ENCODE data around the gene GABRD.

GABRD gene

GRCh38 chr1:2055911-2056575, 36.9 kb downstream of the GABRD start:
- no peak for DNase-seq

GRCh38 chr1:2056955-2057590, 37.9 kb downstream of the GABRD start:
- no peak for DNase-seq

GRCh38 chr1:2059290-2059953, 40.3 kb downstream of the GABRD start:
- no peak for DNase-seq

- DNase-seq = no peak
Measured at GRCh38 chr1:2060072-2060471, 40.9 kb downstream of the GABRD start.

GRCh38 chr1:2060535-2060934, 41.4 kb downstream of the GABRD start:
- DNase-seq = no peak

GRCh38 chr1:2061065-2061778, 42.1 kb downstream of the GABRD start:
- DNase-seq = no peak

GRCh38 chr1:2065699-2066098, 46.6 kb downstream of the GABRD start:
- DNase-seq = no peak

- DNase-seq = no peak
Measured at GRCh38 chr1:2067393-2067792, 48.2 kb downstream of the GABRD start.

- DNase-seq = no peak
Measured at GRCh38 chr1:2067981-2068380, 48.8 kb downstream of the GABRD start.

- DNase-seq = no peak
Measured at GRCh38 chr1:2068951-2069350, 49.8 kb downstream of the GABRD start.

GRCh38 chr1:2070016-2070415, 50.9 kb downstream of the GABRD start:
- DNase-seq = no peak

- no peak for DNase-seq
Measured at GRCh38 chr1:2070800-2071530, 51.8 kb downstream of the GABRD start.

GRCh38 chr1:2072109-2072806, 53.1 kb downstream of the GABRD start:
- no peak for DNase-seq

- DNase-seq = no peak
Measured at GRCh38 chr1:2072891-2073290, 53.7 kb downstream of the GABRD start.

- DNase-seq = no peak
Measured at GRCh38 chr1:2073382-2074230, 54.5 kb downstream of the GABRD start.

GRCh38 chr1:2074396-2074795, 55.3 kb downstream of the GABRD start:
- DNase-seq = no peak

GRCh38 chr1:2074944-2075740, 56.0 kb downstream of the GABRD start:
- DNase-seq = no peak

- DNase-seq = no peak
Measured at GRCh38 chr1:2076826-2077225, 57.7 kb downstream of the GABRD start.

GRCh38 chr1:2078170-2078569, 59.0 kb downstream of the GABRD start:
- no peak for DNase-seq

GRCh38 chr1:2079396-2080085, 60.4 kb downstream of the GABRD start:
- no peak for DNase-seq

Data from GDM1 (cell line).